ENCODE results near the gene PRMT7. TPM values are rescaled to one million over a fixed set of nuclear protein-coding genes. Genes with fewer than 3 reads are reported as not detected.

The PRMT7 gene
- polyA plus RNA-seq, 1 donor from 2014 or later = 203 TPM

GRCh38 chr16:68273896-68274295 lies 36.9 kb upstream of the PRMT7 start:
- no peaks in the 10 kb centered on the region for H3K9me2 ChIP-seq (ENCODE audit: insufficient read depth, low read length)
- H3K4me3 ChIP-seq (ENCODE audit: low read length) = no peak overlapping the region
- no peaks in the 10 kb centered on the region for H3F3A ChIP-seq (ENCODE audit: insufficient read depth, low read length, poor library complexity, severe bottlenecking)
- no peaks in the 10 kb centered on the region for H3K9me3 ChIP-seq (ENCODE audit: low read length)
- no peak overlapping the region for H3K9ac ChIP-seq (ENCODE audit: low read length)
- no peaks in the 10 kb centered on the region for H3K79me2 ChIP-seq (replicated peaks; ENCODE audit: insufficient read depth, low read length)
- no peaks in the 10 kb centered on the region for H3K36me3 ChIP-seq (ENCODE audit: insufficient read depth, low read length)
- H3K27me3 ChIP-seq (ENCODE audit: insufficient read depth, low read depth, low read length) = no peaks in the 10 kb centered on the region
- no peak overlapping the region for H3K27ac ChIP-seq (ENCODE audit: low read length)
- TF ChIP-seq EP300 (conservative IDR thresholded peaks at IDR 0.05; ENCODE audit: poor library complexity, severe bottlenecking) = no peak
- TF ChIP-seq EZH2 (IDR thresholded peaks at IDR 0.05; ENCODE audit: borderline replicate concordance, insufficient read depth, low read length, poor library complexity, severe bottlenecking) = no peak
- no peak for TF ChIP-seq MXI1 (conservative IDR thresholded peaks at IDR 0.05; ENCODE audit: poor library complexity, severe bottlenecking)
- TF ChIP-seq SMC3 (conservative IDR thresholded peaks at IDR 0.05; ENCODE audit: poor library complexity) = no peak
- no peak for TF ChIP-seq TAF1 (IDR thresholded peaks at IDR 0.05; ENCODE audit: low read depth)
- TF ChIP-seq REST (IDR thresholded peaks at IDR 0.05; ENCODE audit: borderline replicate concordance) = no peak
- TF ChIP-seq CTCF (IDR thresholded peaks at IDR 0.05; ENCODE audit: poor library complexity, severe bottlenecking) = no peak
- TF ChIP-seq RAD21 (conservative IDR thresholded peaks at IDR 0.05) = no peak
- TF ChIP-seq POLR2AphosphoS5 (IDR thresholded peaks at IDR 0.05) = no peak
- no peak overlapping the region for H2AFZ ChIP-seq (ENCODE audit: low read depth, low read length)
- H3K4me2 ChIP-seq (ENCODE audit: low read length) = no peak overlapping the region
- H4K20me1 ChIP-seq (ENCODE audit: insufficient read depth) = no peaks in the 10 kb centered on the region

- Histone ChIP-seq H3K9me2 (ENCODE audit: insufficient read depth, low read length) (no peaks in the 10 kb centered on the region), H3K4me2 (ENCODE audit: low read length) (no peak overlapping the region), H3K9me3 (ENCODE audit: low read length) (no peaks in the 10 kb centered on the region), H3K4me3 (ENCODE audit: low read length) (no peak overlapping the region), H3F3A (ENCODE audit: insufficient read depth, low read length, poor library complexity, severe bottlenecking) (no peaks in the 10 kb centered on the region), H3K27ac (ENCODE audit: low read length) (no peak overlapping the region), H3K36me3 (ENCODE audit: insufficient read depth, low read length) (no peaks in the 10 kb centered on the region), H3K27me3 (ENCODE audit: insufficient read depth, low read depth, low read length) (no peaks in the 10 kb centered on the region), H4K20me1 (ENCODE audit: insufficient read depth) (no peaks in the 10 kb centered on the region), H2AFZ (ENCODE audit: low read depth, low read length) (no peak overlapping the region), H3K9ac (ENCODE audit: low read length) (no peak overlapping the region), H3K79me2 (replicated peaks; ENCODE audit: insufficient read depth, low read length) (no peaks in the 10 kb centered on the region)
- no peak for TF ChIP-seq CTCF (IDR thresholded peaks at IDR 0.05; ENCODE audit: poor library complexity, severe bottlenecking)
- no peak for TF ChIP-seq MXI1 (conservative IDR thresholded peaks at IDR 0.05; ENCODE audit: poor library complexity, severe bottlenecking)
- no peak for TF ChIP-seq REST (IDR thresholded peaks at IDR 0.05; ENCODE audit: borderline replicate concordance)
- TF ChIP-seq TAF1 (IDR thresholded peaks at IDR 0.05; ENCODE audit: low read depth) = no peak
- no peak for TF ChIP-seq EZH2 (IDR thresholded peaks at IDR 0.05; ENCODE audit: borderline replicate concordance, insufficient read depth, low read length, poor library complexity, severe bottlenecking)
- no peak for TF ChIP-seq EP300 (conservative IDR thresholded peaks at IDR 0.05; ENCODE audit: poor library complexity, severe bottlenecking)
- no peak for TF ChIP-seq RAD21 (conservative IDR thresholded peaks at IDR 0.05)
- TF ChIP-seq POLR2AphosphoS5 (IDR thresholded peaks at IDR 0.05) = no peak
- no peak for TF ChIP-seq SMC3 (conservative IDR thresholded peaks at IDR 0.05; ENCODE audit: poor library complexity)
These were observed 36.4 kb upstream of the PRMT7 start for GRCh38 chr16:68274441-68274840.
